PC-9 (cell line): ENCODE measurements around the gene KCNH1. TPM values are rescaled to one million over a fixed set of nuclear protein-coding genes. Genes with fewer than 3 reads are reported as not detected.

Source experiments
- BruUV-seq: library from RNA; stranded (reverse); fragments of 400-500 nt; replicated peaks from 2 replicates; lab custom pipeline; 2021; lab: Mats Ljungman, UMichigan
- CTCF ChIA-PET: fragments of 300-600 bp; sonication (Branson Sonifier 250); formaldehyde crosslinking; loops from one replicate; lab custom pipeline; 2022; ENCODE audit warnings: antibody characterized with exemption; lab: Charles Lee
- POLR2A ChIA-PET: fragments of 300-600 bp; sonication (Branson Sonifier 250); formaldehyde crosslinking; loops from one replicate; lab custom pipeline; 2022; ENCODE audit warnings: antibody characterized with exemption; ENCODE audit not compliant: unreplicated experiment; lab: Charles Lee
- DNase-seq, 2 experiments: peaks; one replicate each; pipeline versions ENCODE4 v3.0.0 to v3.0.0-alpha.2; 2015 to 2022; ENCODE audit warnings: mixed read lengths in 1 of 2
- H2AFZ ChIP-seq: fragments of 200-600 bp; sonication (generic); 2 replicates; pipeline ENCODE4 v1.8.1; 2017; ENCODE audit warnings: antibody characterized with exemption
- H3F3A ChIP-seq: fragments of 200-600 bp; sonication (generic); 2 replicates; pipeline ENCODE4 v1.8.1; 2017; ENCODE audit warnings: antibody characterized with exemption, mild to moderate bottlenecking, low read depth; ENCODE audit not compliant: insufficient read depth
- H3K27ac ChIP-seq: fragments of 200-600 bp; sonication (generic); 2 replicates; pipeline ENCODE4 v1.6.1; 2016; ENCODE audit warnings: mixed run types
- H3K27me3 ChIP-seq: fragments of 200-600 bp; sonication (generic); 2 replicates; pipeline ENCODE4 v1.6.1; 2016; ENCODE audit warnings: low read depth, mixed run types; ENCODE audit not compliant: insufficient read depth
- H3K36me3 ChIP-seq: fragments of 200-600 bp; sonication (generic); 2 replicates; pipeline ENCODE4 v1.6.1; 2016; ENCODE audit warnings: low read depth, mixed run types
- H3K4me1 ChIP-seq: fragments of 200-600 bp; sonication (generic); replicated peaks from 2 replicates; pipeline ENCODE4 v1.6.1; 2016; ENCODE audit warnings: mixed run types; ENCODE audit not compliant: insufficient read depth
- H3K4me2 ChIP-seq: fragments of 200-600 bp; sonication (generic); 2 replicates; pipeline ENCODE4 v1.6.1; 2017; ENCODE audit warnings: mixed run types
- H3K4me3 ChIP-seq: fragments of 200-600 bp; sonication (generic); 2 replicates; pipeline ENCODE4 v1.6.1; 2016; ENCODE audit warnings: mixed run types
- H3K79me2 ChIP-seq: fragments of 200-600 bp; sonication (generic); 2 replicates; pipeline ENCODE4 v1.6.1; 2017; ENCODE audit warnings: low read depth, mixed run types
- H3K9me2 ChIP-seq: fragments of 200-600 bp; sonication (generic); 2 replicates; pipeline ENCODE4 v1.8.1; 2017; ENCODE audit warnings: mild to moderate bottlenecking; ENCODE audit not compliant: insufficient read depth
- H3K9me3 ChIP-seq: fragments of 200-600 bp; sonication (generic); 2 replicates; pipeline ENCODE4 v1.8.1; 2016; ENCODE audit warnings: low read depth; ENCODE audit not compliant: insufficient read depth
- H4K20me1 ChIP-seq: fragments of 200-600 bp; sonication (generic); 2 replicates; pipeline ENCODE4 v1.8.1; 2017; ENCODE audit not compliant: insufficient read depth
- CTCF ChIP-seq: fragments of 200-600 bp; sonication (generic); conservative IDR thresholded peaks from 2 replicates; pipeline ENCODE4 v1.6.1; 2017; ENCODE audit warnings: mixed run types, antibody characterized with exemption, mild to moderate bottlenecking, moderate library complexity
- EZH2 ChIP-seq: fragments of 200-600 bp; sonication (generic); IDR thresholded peaks from 2 replicates; pipeline ENCODE4 v1.8.0; 2017; ENCODE audit warnings: antibody characterized with exemption, low read depth
- intact Hi-C: fragments of 100-400 bp; cut with micrococcal nuclease; formaldehyde crosslinking; loops from one replicate; pipeline ENCODE4 v1.10.0; 2022; ENCODE audit not compliant: unreplicated experiment
- total RNA-seq: library from RNA; stranded (reverse); gene quantifications from 2 replicates; pipeline ENCODE4 v1.2.3, GENCODE V29; 2021

Gene KCNH1
- total RNA-seq, 1 experiment from 2014 or later: not detected

- H3K4me2 ChIP-seq: no peak overlapping the region
- no peaks in the 10 kb centered on the region for H3K36me3 ChIP-seq
- no peaks in the 10 kb centered on the region for H3K79me2 ChIP-seq
- H3K27ac ChIP-seq: no peak overlapping the region
- no peak for DNase-seq
- no peaks in the 10 kb centered on the region for H3K9me3 ChIP-seq
- BruUV-seq: no TSS peak
- POLR2A ChIA-PET: no interaction called here
- CTCF ChIA-PET: no interaction called here
- H3K9me2 ChIP-seq: no peaks in the 10 kb centered on the region
- no peaks in the 10 kb centered on the region for H3F3A ChIP-seq
- no peaks in the 10 kb centered on the region for H3K4me1 ChIP-seq
- no peak overlapping the region for H2AFZ ChIP-seq
- peaks cover 26% of the 10 kb centered on the region for H3K27me3 ChIP-seq
- intact Hi-C loops: no loop called here
- H4K20me1 ChIP-seq: no peaks in the 10 kb centered on the region
- H3K4me3 ChIP-seq: no peak overlapping the region
- TF ChIP-seq CTCF (no peak), EZH2 (no peak)
Observed at GRCh38 chr1:210775289-210775688, 358.7 kb downstream of the KCNH1 start.

GRCh38 chr1:210773450-210773849, 360.5 kb downstream of the KCNH1 start:
- no peak overlapping the region for H3K4me2 ChIP-seq
- no peaks in the 10 kb centered on the region for H3K79me2 ChIP-seq
- ChIA-PET POLR2A (no interaction called here), CTCF (no interaction called here)
- H3K9me2 ChIP-seq: no peaks in the 10 kb centered on the region
- no peaks in the 10 kb centered on the region for H3K4me1 ChIP-seq
- no TSS peak for BruUV-seq
- TF ChIP-seq CTCF: no peak
- no peak for TF ChIP-seq EZH2
- no peaks in the 10 kb centered on the region for H4K20me1 ChIP-seq
- DNase-seq: no peak
- H3K36me3 ChIP-seq: no peaks in the 10 kb centered on the region
- no peak overlapping the region for H3K27ac ChIP-seq
- H3K9me3 ChIP-seq: no peaks in the 10 kb centered on the region
- H3K4me3 ChIP-seq: no peak overlapping the region
- intact Hi-C loops: no loop called here
- peaks cover 20% of the 10 kb centered on the region for H3K27me3 ChIP-seq
- no peaks in the 10 kb centered on the region for H3F3A ChIP-seq
- H2AFZ ChIP-seq: no peak overlapping the region

DNA sequence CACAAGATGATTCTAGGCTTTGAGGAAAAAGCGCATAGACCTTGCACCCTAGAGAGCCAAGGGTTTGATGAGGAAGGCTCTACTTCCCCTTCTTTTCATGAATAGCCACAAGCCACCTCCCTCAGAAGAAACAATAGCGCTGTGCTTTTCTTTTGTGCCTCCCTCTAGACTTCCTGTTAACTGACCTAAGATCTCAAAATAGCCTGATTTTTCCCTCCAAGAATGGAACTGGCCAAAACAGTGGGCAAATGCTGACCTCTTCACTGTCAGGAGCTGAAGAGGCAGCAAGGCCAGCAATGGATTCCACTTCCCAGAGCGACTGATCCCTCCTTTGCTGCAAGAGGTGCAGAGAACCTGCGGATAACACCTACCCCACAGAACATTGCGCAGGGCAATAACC, 362.8 kb downstream of the KCNH1 start:
- Histone ChIP-seq H3F3A (no peaks in the 10 kb centered on the region), H3K9me3 (no peaks in the 10 kb centered on the region), H4K20me1 (no peaks in the 10 kb centered on the region), H3K27ac (no peak overlapping the region), H3K79me2 (no peaks in the 10 kb centered on the region), H3K4me3 (no peak overlapping the region), H3K4me2 (no peak overlapping the region), H3K4me1 (no peaks in the 10 kb centered on the region), H3K36me3 (no peaks in the 10 kb centered on the region), H3K9me2 (no peaks in the 10 kb centered on the region), H2AFZ (no peak overlapping the region), H3K27me3 (peaks cover 27% of the 10 kb centered on the region)
- CTCF ChIA-PET: no interaction called here
- POLR2A ChIA-PET: no interaction called here
- TF ChIP-seq CTCF (no peak), EZH2 (no peak)
- intact Hi-C loops: no loop called here
- no peak for DNase-seq
- no TSS peak for BruUV-seq
